ENCODE measurements around the gene DDX24. TPM values are rescaled to one million over a fixed set of nuclear protein-coding genes. Genes with fewer than 3 reads are reported as not detected.

Gene DDX24
- total RNA-seq, 1 experiment from 2014 or later, result 134 TPM

DNA sequence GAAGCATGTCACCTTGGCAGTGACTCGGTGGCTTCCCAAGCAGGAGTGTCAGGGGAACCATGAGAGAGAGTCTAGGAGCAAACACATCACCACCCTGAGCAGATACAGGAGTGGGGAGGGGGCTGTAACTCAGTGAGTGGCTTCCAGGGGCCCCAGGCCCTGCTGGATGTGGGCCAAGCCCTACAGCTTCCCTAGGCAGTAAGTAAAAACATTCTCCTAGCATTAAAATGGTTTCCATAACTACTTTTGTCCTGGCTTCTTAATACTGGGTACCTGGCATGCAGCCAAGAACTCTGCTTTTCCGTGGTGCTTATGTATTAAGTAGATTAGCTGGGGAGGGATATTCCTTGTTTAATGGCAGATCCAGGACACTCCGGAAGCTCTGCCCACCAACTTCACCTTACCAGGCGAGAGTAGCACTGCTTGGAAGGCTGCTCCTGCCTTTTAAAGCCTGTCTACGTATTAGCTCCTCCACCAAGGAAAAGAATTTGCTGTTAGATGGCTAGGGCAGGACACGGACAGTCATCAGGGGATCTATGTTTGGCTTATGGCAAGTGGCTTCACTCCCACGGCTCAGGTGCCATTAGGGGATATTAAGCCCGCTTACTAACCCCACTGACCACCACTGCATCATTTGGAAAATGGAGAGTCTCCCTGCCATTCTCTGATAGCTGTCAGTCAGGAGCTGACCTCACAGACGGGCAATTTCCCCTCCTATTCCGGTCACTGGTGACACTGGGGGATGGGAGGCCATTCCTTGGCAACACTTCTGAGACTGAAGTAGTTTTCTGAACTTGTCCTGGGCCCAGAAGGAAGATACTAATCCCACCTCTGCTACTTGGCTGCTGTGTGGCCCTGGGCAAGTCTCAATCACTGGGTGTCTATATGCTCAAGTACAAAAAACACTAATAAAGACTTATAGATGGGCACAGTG is 32.0 kb downstream of the DDX24 start:
- DNase-seq (ENCODE audit: low spot score), result no peak

GRCh38 chr14:94047581-94047980 is 33.4 kb downstream of the DDX24 start:
- DNase-seq (ENCODE audit: low spot score), result no peak

- DNase-seq (ENCODE audit: low spot score), result no peak
Observed at GRCh38 chr14:94046696-94047250, 34.2 kb downstream of the DDX24 start.

DNA sequence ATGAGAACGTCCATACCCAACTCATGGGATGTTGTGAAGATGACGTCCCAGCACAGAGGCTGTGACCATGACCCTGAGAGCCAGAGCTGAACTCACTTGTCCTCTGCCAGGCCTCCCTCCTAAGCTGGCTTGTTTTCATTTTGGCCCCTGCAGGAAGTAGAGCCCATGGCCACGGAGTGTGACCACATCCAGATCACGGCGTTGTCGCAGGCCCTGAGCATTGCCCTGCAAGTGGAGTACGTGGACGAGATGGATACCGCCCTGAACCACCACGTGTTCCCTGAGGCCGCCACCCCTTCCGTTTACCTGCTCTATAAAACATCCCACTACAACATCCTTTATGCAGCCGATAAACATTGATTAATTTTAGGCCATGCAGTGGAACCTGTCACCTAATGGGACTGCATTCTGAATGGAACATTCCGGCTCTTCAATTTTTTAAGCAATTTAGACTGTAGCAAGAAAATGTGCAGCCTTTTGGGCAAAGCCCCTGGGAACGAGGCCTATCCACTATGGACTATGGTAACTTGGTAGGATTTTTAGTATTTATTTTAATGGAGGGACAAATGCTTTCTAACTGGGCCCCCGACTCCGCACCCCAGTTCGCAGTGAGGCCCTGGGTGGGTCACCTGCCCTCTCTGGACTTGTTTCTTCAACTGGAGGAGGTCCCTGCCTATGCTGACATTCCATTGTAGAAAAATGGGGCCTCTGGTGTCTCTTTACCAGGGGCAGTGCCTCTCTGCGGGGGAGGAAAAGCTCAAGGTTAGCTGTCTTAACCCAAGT is 35.2 kb downstream of the DDX24 start:
- no peak for DNase-seq (ENCODE audit: low spot score)

GRCh38 chr14:94045101-94045500 is 35.9 kb downstream of the DDX24 start:
- no peak for DNase-seq (ENCODE audit: low spot score)

- DNase-seq (ENCODE audit: low spot score), result no peak
Observed at GRCh38 chr14:94044476-94045091, 36.4 kb downstream of the DDX24 start.

DNA sequence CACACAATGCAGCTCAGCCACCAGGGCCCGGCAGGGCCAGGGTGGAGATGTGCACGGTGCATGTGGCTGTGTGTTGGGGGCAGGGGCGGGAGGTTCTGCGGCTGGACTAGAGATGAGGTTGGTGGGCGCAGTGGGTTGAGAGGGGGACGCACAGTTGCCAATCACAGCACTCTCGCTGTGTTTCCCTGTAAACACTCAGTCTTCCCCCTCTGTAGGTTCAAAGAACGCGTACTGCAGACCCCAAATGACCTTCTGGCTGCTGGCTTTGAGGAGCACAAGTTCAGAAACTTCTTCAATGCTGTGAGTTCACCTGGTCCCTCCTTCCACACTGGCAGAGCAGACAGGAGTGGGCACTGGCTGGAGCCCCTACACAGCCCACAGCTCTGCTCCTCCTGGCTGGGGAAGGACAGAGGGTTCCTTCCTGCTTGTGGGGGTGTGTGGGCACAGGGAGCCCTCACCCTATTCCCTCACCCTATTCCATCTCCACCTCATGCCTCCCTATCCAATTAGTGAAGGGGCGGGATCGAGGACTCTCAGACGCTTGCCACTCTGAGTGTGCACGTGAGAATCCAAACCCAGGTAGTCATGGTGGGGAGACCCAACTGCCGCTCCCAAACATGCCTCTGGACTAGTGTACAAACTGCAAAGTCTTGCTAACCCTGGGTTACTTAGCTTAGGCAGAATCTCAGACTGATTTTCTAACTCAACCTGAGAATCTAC is 37.1 kb downstream of the DDX24 start:
- no peak for DNase-seq (ENCODE audit: low spot score)

DNA sequence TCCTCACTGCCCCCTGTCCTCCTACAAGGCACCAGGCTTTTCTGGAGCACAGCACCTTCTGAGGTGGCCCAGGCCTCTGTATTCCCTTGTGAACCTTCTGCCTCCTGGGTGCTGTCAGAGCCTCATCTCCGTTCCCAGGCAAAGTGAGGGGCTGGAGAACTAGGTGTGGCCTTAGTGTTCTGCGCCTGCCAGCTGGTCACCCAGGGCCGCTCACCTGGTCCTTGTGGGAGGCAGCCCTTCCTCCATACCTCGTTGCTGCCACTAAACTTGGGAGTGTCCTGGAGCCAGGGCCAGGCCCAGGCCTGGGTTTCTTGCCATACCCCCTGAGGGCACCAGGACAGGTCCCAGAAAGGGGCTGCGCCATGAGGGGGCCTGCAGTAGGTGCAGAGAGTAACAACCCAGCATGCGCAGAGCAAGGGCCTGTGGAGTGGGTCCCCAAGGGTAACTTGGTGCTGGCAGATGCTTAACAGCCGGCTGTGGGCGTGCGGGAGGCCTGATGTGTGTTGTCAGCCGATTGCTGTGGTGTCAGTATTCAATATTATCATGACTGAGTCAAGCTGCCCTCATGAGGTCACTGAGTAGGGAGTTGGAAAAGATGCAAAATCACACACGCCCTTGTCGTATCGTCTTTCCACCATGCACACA is 37.8 kb downstream of the DDX24 start:
- DNase-seq (ENCODE audit: low spot score), result no peak

DNA sequence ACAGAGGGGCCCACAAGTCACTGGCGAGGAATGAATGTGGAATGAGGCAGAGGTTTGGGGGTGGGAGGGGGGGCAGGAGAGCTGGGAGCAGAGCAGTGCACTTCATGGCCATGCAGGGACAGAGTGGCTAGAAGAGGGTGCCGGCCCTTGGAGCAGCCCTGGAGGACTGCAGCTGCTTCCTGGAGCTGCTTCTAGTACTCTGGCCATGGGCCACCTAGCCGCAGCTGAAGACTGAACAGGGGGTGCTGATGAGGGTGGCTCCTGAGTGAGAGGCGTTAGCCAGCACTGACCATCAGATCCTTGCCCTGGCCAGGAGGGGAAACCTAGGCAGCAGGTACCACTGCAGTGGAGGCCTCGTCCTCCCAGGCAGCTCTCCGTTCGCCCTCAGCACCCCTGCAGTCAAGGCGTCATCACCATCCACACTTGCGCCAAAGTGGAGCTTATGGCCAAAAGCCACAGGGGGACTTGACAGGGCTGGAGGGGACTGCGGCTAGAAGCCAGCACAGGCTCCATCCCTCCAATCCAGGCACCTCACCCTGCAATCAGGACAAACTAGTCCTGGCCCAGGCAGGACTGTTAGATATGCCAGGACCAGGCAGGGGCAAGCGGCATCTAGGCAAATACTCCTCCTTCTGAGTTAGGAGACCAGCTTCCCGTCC is 38.4 kb downstream of the DDX24 start:
- no peak for DNase-seq (ENCODE audit: low spot score)

GRCh38 chr14:94041551-94042346 is 39.3 kb downstream of the DDX24 start:
- DNase-seq (ENCODE audit: low spot score), result no peak

DNA sequence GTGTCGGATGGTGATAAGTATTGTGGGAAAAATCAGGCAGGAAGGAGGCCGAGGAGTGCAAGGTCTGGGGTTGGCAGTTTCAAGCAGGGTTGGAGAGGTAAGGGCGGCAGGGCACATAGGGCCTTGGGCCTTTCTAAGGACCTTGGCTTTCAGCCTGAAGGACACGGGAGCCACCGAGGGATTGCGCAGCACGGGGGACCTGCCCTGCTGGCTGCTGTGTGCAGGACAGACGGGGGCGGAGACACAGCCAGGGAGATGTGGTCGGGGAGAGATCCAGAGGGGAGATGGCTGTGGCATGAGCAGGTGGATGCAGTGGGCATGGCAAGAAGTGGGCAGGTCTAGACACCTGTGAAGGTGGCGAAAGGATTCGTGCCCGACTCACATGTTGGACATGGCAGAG is 40.2 kb downstream of the DDX24 start:
- DNase-seq (ENCODE audit: low spot score), result no peak

- no peak for DNase-seq (ENCODE audit: low spot score)
Observed at GRCh38 chr14:94040247-94040646, 40.8 kb downstream of the DDX24 start.

DNA sequence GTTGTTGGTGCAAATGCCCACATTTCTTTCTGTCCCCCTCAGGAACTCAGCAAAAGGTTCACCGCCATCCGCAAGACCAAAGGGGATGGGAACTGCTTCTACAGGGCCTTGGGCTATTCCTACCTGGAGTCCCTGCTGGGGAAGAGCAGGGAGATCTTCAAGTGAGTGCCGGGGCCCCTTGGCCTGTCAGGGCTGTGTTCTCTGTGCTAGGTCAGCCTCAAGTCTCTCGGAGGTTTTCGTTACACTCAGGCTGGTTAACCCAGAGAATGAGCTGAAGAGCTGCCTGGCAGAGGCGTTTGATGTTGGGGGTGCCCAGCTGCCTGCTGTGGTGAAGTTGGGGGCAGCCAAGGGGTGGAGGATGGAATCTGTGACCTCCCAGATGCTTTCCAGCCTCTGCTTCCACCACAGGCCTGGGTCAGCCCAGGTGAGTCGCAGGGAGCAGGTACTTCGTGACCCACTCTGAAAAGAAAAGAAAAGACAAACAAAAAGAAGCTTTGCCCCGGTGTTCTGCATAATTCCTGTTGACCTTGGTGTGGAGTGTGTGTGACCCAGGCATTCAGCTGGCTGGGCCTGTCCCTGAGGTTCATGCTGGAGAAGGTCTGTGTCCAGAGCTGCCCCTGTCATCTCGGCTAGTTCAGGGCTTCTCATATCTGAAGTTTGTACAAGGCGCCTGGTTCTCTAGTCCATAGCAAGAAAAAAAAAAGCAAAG is 41.9 kb downstream of the DDX24 start:
- DNase-seq (ENCODE audit: low spot score), result no peak

- no peak for DNase-seq (ENCODE audit: low spot score)
Observed at GRCh38 chr14:94038510-94038909, 42.5 kb downstream of the DDX24 start.

DNA sequence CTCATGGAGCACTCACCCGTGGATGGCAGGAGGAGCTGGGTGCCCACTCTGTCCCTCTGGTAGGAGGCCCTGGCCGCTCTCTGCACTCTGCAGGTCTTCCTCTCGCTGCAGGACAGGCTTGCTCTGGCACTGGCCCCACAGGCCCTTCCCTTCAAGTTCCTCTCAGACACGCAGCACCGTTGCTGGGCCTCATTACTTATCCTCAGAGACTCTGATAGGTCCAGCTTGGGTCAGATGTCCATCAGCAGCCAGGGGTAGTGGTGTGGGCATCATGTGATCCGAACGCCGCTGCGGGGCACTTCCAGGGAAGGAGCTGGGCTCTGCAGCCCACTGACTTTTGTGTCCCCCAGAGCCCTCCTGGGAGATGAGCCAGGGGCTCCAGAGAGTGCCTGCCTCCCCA is 43.0 kb downstream of the DDX24 start:
- DNase-seq (ENCODE audit: low spot score), result no peak

GRCh38 chr14:94036313-94037167 is 44.5 kb downstream of the DDX24 start:
- DNase-seq (ENCODE audit: low spot score), result peak; percentile 48

DNA sequence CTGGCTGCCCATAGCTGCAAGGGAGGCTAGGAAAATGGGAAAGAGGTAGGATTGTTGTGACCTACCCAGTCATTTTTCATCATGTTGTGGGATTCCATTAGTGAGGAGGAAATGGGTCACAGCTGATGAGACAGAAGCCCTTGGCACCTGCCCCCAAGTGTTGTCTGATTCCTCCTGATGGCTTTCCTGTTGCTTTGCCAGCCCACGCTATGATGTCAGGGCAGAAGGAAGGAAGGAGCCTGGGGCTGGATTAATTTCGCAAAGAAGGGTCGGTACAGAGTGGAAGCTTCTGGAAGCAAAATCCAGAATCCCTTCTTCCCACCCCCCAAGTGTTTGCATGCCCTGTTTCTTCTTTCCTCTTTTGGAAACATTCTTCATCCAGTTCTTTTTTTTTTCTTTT is 46.1 kb downstream of the DDX24 start:
- no peak for DNase-seq (ENCODE audit: low spot score)

- DNase-seq (ENCODE audit: low spot score), result no peak
Observed at GRCh38 chr14:94031883-94032279, 49.1 kb downstream of the DDX24 start.

All from H4 (cell line).